Iris pigment epithelial cell (primary cell): ENCODE measurements around the gene SURF2.

Source experiments
- DNase-seq: peaks from one replicate; pipeline ENCODE4 v3.0.0-alpha.2; 2011; ENCODE audit warnings: low read depth

SURF2 gene

DNA sequence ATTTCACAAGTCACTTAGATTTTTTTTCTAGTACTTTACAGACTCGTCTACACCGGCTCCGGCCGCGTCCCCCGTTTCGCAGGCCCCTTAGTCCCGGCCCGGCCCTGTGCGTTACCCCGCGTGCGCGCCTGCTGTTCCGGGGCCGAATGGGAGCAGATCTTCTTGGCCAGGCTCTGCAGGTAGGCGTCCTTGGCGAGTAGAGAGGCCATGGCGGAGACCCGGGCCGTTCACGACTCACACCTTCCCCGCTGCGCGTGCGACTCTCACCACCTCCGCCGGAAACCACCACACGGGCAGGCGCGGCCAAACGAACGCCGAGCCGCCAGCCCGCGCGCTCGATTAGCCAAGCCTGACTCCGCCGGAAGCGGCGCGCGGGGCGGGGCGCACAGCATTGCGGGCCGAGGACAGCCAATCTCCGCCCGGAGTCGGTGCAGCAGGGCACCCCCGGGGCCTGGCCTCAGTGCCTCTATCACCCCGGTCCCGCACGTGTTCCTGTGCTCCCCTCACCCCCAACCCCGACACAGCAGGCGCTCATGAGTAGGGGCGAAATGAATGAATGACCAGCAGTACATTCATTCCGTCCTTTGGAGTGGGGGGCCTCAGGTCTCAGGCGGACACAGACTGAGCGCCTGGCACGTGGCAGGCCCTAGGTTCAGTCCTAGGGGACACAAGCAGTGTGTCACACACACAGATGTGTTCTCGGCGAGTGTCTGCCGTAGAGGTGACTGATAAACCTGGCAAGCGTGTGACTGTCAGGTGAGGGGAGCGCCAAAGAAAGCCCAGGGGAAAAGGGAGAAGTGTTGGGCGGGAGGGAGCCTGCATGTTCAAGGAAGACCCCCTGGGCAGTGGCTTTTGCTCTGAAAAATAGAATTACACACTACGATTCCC lies 20.2 kb upstream of the SURF2 start, which contains the start of gene SURF6:
Gene SURF6 (minus strand): TSS at position 265 of the 888 bp plus-strand sequence. CDS start 56 bp downstream, at position 209.
- DNase-seq = peak; percentile 92

DNA sequence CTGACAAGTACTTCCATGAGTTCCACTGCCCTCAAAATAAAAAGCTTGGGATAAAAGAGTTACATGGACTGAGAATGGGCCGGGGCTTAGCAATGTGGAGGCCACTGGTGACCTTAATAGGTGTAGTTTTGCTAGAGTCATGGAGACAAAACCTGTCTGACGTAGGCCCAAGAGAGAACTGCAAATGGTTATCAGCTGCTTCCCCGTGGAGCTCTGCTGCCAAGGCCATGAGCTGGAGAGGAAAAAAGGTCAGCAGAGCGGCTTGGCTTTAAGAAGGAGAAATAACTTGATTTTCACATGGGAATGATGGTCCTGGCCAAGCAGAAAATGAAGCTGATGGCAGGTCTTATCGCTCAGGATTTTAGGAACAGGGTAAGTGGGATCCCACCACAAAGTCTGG lies 16.7 kb upstream of the SURF2 start:
- DNase-seq = no peak

DNA sequence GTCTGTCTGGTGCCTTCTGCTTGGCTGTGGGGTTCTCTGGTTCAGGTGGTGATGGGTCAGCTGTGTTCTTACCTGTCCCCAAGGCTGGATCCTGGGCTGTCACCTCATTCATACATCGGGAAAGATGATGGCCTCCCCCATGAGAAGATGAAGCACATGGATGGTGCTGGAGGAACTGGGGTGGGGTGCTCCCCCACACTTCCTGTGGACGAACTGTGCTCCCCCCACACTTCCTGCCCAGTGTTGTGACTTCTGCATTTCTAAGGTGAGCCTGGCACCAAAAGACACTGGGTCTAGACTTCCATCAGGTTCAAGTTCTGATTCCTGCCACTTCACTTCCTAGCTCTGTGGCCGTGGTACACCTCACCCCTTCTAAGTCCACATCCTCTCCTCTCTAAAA lies 16.1 kb upstream of the SURF2 start:
- no peak for DNase-seq

DNA sequence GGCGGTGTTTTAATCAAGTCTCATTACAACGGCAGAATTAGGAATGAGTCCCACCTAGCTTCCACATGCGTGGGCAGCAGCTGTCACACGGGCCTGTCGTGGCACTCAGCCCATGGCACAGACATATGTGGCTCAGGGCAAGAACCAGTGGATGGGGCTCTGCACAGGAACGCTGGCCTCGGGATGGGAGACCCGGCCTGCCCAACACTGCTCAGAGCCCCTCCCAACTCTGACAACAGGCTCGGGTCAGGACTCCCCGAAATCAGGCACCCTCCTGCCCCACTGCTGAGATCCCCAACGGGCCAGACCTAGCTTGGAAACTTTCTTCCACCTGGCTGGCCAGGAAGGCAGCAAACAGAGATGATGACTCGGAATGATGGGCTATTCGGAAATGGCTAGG lies 15.4 kb upstream of the SURF2 start:
- no peak for DNase-seq

DNA sequence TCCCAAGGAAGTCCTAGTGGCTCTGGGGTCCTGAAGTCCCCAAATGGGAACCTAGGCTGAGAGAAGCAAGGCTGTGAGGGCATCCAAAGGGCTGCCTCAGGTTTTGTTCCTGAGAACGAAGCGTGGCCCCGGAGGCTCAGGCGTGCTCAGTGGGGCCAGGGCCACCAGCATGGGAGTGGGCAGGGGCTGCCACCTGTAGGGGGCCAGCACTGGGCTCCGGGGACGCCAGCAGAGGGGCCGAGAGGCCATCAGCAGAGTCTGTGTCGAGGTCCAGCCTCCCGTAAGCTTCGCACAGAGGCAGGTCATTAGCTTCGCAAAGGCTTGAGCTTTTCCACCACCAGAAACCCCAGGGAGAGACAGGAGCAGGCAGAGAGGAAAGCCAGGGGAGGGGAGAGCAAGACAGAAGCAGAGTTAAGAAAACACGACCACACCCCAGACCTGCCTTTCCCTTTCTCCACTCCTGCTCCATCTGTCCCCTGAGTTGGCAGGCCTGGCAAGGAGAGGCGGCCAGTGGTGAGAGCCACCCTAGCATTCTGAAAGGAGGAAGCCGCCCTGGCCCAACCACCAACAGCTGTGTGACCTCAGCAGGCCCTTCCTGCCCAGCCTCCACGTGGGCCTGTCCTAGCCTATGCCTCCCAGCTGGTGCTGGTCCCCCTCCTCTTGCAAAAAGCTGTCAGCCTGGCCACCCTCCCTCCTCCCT lies 14.8 kb upstream of the SURF2 start:
- DNase-seq = no peak

DNA sequence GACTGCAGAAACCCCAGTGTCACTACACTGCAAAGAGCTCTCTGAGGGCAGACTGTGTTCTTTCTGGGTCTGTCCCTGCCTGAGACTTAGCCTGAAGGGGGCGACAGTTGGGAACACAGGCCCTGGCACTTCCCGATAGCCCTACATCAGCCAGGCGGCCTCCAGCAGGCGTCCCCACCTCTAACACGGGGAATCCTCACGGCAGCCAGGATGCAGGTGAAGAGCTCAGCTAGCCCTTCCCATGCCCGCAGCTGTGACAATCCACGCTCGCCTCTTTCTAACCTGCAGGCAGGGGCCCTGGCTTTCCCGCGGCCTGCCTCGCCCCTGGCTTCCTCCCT lies 14.3 kb upstream of the SURF2 start:
- DNase-seq = no peak

DNA sequence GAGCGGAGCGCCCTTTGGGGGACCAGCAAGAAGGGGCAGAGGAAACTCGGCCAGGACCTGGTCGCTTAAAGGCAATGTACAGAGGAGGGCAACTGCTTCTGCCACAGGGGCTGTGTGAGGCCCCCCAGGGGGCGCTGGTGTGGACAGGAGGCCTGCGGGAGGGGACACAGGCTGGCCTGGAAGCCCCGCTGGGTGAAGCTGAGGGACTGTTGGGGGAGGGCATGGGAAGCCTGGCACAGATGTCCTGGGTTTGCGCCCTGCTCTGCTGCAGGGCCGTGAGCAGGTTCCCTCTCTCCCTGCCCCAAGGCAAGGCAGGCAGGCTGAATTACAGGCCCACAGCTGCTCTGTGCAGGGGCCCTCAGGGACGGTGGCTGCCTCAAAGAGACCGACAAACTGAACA lies 13.8 kb upstream of the SURF2 start:
- DNase-seq = no peak

DNA sequence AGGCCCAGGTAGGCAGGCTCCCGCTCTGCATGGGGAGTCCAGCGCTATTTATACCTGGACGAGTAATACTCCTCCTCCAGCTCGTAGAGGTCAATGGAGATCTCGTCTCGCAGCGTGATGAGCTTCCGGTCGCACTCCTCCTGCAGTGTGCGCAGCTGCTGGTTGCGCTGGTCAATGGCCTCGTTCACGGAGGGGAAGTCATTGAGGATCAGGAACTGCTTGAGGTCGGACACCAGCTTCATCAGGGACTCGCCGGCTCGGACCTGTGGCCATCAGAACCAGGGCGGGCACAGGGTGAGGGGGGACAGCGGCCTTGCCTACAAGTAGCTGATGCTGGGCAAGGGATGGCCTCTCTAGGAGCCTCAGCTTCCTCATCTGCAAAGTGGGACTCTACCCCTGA lies 12.3 kb upstream of the SURF2 start:
- no peak for DNase-seq

DNA sequence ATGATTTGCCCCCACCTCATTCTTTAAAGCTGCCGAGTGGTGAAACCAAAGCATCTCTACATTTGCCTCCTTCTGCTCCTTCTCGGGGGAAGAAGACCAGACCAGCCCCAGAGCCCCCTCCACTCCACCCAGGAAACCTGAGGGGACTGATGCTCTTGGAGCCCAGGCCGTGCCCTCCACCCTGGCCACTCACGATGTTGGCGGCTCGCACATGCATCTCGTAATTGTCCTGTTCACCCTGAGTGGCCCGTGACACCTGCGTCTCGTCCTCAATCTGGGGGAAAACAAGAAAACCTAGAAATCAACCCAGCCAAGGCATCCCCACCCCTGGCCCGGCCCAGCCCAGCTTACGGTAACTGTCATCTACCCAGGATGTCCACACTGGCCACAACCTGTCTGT lies 11.4 kb upstream of the SURF2 start:
- no peak for DNase-seq

DNA sequence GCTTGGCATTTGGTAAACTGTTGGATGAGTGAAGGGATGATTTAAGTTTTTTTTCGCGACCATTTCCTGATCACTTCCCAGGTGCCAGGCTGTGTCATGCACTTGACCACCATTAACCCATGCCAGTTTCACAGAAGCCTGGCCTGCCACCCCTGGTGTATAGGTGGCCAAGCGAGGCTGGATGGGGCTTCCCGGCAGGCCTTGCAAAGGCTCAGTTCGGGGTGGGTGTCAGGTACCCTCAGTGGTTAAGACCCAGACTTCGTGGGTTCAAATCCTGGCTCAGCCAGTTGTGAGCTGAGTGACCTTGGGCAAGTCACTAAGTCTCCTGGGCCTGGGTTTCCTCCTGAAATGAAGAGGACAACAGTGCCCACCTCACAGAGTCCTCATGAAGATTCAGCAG lies 10.8 kb upstream of the SURF2 start:
- DNase-seq = no peak

DNA sequence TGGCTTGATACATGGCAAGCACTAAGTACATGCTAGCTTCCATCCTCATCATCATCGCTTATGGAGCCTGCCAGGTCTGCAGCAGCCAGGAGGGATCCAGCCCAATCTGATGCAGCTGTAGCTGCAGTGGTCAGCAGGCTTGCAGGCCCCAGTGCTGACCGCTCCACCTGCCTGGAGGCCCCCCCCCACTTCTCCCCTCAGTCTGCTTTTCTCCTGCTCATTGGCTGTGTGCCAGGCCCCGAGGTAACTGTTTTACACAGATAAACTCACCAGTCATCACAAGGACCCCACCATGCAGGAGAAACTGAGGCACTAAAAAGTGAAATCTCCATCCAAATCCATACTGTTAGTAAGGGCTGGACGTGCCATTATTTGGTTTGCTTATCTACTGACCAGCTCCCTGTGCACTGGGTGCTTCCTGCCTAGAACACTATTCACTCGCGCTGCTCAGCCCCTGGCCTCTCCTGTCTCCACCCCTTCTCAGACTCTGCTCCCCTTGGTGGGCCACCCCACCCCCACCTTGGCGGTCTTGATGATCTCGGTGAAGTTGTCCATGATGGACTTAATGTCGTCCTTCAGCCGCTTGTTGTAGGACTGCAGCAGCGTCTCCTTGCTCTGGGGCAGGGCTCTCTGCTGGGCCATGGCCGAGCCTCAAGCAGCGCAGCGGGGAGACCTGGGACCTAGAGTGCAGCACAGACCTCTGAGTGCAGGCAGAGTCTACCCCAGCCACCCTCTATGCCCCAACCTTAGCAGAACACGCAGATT lies 10.1 kb upstream of the SURF2 start:
- no peak for DNase-seq

DNA sequence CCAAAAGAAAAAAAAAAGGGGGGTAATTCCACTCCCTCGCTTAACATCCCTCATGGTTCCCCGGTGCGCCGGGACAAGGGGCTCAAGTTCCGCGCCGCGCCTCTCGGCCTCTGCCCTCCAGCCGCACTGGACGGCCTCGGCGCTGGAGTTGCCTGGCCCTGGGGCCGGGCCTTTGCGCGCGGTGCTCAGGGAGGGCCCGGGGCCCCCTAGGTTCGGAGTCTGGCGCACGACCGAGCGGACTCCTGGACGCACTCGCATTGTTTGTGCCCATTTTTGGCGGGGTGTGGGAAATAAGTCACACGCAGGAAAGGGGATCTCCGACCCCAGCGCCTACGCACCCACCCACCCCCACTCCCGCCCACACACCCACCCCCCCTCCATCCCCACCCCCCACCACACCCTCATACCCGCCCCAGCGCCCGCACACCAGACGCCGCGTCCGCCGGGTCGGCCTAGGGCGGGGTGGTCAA lies 8.8 kb upstream of the SURF2 start:
- no peak for DNase-seq

DNA sequence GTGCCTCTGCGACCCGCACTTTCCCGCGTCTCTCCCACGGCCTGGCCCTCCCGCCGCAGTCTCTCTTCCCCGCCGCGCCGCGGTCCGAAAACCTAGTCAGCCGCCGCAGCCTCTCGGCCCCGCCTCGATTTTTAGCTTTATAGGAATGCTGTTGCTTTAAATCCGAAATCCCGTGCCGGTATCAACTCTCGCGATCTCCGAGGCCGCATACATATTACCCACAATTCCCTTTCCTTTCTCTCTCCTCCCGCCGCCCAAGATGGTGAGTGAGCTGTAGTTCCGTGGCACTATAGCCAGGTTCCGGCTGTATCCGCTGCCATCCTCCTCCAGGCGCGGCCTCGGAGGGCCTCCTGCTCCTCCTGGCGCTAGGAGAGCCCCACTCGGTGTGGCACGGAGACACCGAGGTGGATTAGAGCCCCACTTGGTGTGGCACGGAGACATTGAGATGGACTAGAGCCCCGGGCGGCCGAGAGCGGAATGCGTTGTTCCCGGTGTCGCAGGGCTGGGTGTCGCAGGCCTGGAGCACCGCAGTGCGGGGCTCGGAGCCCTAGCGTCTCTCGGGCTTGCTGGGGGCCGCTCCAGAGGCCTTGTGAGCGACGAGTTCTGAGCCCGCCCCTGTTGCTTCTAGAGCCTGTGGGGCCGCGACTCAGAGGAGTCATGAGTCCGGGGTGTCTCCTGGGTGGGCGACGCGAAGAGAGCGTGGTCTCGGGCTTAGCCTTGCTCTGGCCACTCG lies 8.2 kb upstream of the SURF2 start, which contains the start of the genes MED22 and RPL7A:
Gene MED22 (minus strand): TSS at position 147 of the 733 bp plus-strand sequence. CDS start 1,469 bp downstream, outside the sequence.
Gene RPL7A (plus strand): TSS at position 234 of the 733 bp plus-strand sequence. CDS start 26 bp downstream, at position 260.
- peak; percentile 95 for DNase-seq

DNA sequence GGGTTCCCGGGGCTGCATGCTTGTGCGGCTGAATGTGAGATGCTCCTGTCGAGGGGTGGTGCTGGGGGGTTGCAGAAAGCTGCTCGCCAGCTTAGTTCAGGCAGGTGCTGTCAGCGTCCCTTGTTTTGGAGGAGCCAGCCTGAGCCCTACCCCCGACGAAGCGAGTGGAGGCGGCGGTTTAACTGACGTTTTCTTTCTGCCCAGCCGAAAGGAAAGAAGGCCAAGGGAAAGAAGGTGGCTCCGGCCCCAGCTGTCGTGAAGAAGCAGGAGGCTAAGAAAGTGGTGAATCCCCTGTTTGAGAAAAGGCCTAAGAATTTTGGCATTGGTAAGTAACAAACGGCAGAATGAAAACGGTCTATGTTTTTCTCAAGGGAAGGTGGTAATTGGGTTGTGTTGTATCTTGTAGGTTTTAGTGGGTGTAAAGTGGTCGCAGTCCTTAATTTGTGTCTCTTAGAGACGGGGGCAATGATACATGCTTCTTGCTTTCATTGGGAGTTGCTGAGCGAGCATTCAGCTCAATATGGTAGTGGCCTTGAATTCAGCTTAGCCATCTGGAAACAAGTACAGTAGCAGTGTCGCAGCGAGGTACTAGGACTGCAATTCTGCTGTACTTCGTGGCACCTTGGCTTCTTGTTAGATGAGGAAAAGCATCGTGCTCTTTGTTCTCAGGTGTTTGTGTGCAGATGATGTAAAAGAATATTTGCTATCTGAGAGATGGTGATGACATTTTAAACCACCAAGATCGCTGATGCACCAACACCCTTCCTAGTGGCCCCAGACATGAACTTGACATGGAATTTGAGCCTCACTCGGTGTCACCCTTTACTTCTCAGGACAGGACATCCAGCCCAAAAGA lies 7.4 kb upstream of the SURF2 start:
- DNase-seq = no peak

DNA sequence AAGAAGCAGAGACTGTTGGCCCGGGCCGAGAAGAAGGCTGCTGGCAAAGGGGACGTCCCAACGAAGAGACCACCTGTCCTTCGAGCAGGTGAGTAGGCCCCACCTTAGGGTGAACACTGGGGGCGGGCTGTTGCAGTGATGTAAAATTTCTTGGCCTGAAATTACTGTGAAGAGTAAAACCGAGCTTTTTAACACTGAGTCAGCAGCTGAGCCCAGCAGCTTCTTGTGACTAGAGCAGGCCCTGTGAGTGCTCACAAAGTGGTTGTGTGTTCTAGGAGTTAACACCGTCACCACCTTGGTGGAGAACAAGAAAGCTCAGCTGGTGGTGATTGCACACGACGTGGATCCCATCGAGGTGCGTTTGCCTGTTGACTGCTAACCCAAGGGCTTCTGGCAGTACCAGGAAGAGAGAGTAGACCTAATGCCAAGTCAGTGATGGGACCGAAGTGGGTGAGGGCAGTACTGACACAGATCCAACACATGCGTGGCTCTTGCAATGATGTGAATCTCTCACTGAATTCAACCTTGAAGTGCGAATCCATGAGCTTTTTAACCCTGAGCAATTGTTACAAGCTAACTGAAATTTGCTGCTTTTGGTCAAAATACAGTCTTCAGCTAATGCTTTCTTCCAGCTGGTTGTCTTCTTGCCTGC lies 6.3 kb upstream of the SURF2 start:
- DNase-seq = no peak

DNA sequence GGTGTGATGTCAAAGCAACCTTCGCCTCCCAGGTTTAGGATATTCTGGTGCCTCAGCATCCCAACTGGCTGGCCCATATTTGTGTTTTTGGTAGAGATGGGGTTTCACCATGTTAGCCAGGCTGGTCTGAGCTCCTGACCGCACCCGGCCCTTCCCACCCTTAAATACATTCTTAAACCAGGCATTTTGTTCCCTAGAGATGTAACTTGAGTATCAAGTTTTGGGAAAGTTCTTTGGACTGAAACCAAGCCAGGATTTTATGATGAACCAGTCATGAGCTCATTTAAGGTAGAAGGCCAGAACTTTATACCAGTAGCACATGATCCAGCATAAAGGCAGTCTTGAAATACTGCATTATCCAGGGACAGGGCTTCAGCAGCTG lies 4.8 kb upstream of the SURF2 start:
- DNase-seq = no peak

DNA sequence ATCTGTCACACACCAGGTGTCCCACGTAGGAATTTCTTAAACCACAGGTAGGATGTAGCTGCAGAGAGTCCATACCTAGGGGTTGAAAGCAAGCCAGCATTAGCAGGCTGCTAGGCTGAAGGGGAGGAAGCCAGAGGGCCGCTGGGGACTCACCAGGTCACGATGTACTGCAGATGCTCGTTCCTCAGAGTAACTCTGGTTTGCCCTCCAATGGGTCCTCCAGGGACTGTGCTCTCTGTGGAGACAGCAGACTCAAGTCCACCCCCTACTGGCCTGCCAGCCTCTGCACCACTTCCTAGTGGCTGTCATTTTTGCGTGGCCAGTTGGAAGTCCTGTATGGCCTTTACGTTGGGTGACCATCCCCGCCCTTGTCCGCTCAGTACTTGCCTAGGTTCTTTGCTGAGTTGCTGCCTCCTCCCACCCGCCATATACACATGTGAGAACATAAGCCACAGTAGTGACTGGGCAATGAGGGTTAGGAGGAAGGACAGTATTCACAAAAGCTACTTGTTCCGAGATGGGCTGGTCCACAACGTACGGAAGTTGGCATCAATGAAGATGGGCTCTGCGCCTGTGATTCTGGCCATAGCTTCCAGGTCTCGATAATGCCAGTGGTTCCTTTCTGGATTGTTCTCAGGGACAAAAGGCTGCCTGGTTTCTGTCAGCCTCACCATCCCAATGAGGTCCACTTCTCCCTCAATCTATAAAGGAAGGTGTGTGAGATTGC lies 4.3 kb upstream of the SURF2 start:
- DNase-seq = peak; percentile 71

DNA sequence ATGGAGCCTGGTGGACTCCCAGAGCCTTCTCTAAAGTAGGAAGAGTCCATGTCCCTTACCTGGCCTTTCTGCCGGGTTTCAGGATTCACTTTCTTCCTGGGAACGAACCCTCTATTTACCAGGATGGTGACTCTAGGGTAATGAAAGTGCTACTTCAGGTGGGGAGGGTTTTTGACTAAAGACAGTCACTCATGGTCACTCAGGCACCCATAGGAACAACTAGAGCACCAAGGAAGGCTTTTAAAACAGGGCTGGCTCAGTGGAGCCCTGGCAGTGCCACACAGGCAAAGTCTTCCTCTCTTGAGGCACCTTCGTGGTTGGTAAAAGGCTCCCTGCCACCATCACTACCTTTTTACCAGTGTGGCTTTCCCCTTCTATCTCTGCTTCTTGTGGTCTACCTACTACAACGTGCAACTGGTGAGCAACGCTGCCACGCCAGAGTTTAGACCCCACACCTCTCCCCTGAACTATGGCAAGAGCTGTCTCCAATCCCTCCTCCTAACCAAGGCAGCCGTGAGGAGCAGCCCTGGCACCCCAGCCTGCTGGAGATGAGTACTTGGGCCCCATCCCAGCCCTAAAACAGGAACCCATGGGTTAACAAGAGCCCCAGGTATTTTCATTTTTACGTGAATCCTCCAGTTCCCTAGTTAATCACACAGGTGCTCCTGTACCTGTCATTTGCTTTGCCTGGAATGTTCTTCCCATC lies 3.6 kb upstream of the SURF2 start:
- no peak for DNase-seq

DNA sequence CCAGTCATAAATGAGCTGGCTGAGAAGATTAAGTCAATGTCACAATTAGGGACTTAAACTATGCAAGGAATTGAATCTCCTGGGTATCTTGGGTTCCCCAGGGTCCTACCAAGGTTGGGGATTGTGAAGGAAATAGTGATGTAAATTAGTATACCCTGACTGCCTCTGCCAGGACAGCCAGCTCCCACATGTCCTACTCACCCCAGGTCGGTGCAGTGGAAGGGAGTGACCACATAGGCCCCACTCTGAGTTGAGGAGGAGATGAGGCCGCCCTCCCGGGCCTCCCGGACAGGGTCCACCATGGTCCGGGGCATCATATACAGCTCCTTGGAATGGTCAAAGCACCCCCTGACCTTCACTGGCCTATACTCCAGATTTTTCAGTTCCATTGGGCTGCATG lies 2.8 kb upstream of the SURF2 start:
- no peak for DNase-seq
